VCaP (cell line): ENCODE data around the gene PAX5.

Source experiments
- H3K27ac ChIP-seq: fragments of 450-650 bp; 2 replicates; pipeline ENCODE4 v1.5.1; 2017
- TF ChIP-seq, protein P1 (sequence below): fragments of 450-650 bp; conservative IDR thresholded peaks from 2 replicates; pipeline ENCODE4 v1.5.1; 2017; ENCODE audit warnings: mild to moderate bottlenecking, moderate library complexity

PAX5 gene

DNA sequence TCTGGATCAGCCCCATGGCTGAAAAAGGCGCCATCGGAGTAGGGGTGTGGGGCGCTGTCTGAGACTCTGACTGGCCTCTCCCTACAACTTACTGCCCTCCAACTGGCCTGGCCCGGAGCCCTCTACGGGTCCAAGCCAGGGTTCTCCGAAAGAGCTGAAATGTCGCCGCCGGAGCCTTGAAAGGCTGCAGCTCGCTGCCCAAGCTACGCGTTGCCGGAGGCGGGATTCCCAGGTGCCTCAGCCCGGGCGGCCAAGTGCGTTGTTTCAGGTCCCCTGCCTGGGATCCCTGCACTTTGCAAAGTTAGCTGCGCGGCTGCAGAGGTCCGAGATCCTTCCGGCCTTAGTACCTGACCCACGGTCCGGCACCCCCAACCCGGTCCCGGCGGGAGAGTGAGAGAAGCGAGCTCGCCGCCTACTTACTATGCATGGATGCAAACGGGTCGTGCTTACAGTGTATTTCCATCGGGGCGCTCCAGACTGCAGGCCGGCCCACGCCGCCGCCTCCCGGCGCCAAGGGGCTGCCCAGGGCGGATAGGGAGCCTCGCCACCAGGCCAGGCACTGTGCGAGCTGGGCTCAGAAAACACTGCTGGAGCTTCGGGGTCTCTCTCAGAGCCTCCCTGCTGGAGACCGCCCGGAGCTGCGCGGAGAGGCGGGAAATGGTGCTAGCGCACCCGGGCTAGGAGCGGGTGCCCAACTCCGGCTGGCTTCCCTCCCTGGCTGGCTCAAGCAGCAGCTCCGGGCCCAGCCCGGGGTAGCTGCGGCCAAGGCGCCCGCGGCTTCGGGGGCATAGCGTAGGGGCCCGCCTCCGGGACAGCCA is 7.7 kb downstream of the PAX5 start:
- peak overlapping the region; percentile 76 for H3K27ac ChIP-seq
- TF ChIP-seq, protein P1, sequence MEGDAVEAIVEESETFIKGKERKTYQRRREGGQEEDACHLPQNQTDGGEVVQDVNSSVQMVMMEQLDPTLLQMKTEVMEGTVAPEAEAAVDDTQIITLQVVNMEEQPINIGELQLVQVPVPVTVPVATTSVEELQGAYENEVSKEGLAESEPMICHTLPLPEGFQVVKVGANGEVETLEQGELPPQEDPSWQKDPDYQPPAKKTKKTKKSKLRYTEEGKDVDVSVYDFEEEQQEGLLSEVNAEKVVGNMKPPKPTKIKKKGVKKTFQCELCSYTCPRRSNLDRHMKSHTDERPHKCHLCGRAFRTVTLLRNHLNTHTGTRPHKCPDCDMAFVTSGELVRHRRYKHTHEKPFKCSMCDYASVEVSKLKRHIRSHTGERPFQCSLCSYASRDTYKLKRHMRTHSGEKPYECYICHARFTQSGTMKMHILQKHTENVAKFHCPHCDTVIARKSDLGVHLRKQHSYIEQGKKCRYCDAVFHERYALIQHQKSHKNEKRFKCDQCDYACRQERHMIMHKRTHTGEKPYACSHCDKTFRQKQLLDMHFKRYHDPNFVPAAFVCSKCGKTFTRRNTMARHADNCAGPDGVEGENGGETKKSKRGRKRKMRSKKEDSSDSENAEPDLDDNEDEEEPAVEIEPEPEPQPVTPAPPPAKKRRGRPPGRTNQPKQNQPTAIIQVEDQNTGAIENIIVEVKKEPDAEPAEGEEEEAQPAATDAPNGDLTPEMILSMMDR: peak; percentile 33

DNA sequence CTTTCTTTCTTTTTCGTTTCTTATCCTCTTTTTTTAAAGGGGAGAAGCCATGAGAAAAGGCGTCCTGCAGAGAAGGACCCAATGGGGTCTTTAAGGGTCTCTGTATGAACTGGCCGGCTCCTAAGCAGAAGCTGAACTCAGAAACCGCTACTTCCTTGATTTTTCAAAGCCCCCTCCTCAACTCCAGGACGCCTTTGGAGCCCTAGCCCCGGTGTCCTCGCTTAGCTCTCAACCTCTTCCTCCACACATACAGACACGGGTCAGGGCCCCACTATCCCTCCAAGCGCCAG is 8.3 kb downstream of the PAX5 start:
- TF ChIP-seq, protein P1: no peak
- H3K27ac ChIP-seq: peak overlapping the region; percentile 76; the same call in 1 of the 2 replicates

DNA sequence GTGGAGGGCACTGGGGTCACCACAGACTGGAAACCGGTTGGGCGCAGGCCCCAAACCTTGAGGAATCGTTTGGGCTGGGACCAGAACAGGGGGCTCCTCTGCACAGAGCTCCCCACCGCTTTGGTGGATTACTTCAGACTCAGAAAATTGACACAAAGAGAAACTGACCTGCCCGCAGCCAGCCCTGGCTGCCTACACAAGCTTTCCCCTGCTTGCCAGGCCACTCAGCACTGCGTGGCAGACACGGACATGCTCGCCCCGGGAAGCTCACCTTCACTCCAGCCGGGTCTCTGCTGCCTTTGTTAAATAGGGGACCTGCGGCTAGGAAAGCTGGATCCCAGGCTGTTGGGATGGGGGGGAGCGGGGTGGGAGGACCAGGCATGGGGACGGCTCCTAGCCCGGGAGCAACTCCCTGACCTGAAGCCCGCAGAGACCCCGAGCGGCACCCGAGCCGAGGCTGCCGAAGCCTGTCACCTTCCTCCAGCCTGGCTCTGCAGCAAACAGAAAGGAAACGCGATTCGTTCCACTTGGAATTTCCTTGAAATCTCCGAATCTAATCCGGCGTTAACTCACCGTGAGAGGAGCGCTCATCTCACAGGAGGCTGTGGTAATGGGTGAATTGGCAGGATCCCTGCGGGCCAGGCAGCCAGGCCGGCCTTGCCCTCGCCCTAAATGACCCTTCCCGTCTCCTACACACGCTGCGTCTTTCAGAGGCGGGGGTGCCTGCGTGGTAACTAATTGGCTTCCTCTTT is 8.8 kb downstream of the PAX5 start:
- peak overlapping the region; percentile 76; the same call in 1 of the 2 replicates for H3K27ac ChIP-seq
- TF ChIP-seq, protein P1: no peak

DNA sequence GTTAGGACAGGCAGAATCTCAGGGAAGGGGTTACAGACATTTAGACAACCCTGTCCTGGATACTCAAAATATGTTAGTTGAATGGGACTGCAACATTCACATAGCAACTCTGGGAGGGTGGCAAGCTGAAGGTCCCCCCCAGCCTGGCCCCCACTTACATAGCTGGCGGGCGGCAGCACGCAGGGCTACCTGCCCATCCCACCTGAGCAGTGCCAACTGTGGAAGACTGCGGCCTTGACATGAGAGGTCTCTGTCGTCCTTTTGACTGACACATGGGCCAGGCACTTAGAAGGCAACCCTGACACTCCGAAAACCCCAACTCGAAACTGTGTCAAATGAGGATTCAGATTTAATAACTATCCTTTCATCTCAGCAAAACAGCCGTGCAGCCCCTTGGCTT is 16.5 kb downstream of the PAX5 start:
- no peak overlapping the region for H3K27ac ChIP-seq
- TF ChIP-seq, protein P1: no peak

DNA sequence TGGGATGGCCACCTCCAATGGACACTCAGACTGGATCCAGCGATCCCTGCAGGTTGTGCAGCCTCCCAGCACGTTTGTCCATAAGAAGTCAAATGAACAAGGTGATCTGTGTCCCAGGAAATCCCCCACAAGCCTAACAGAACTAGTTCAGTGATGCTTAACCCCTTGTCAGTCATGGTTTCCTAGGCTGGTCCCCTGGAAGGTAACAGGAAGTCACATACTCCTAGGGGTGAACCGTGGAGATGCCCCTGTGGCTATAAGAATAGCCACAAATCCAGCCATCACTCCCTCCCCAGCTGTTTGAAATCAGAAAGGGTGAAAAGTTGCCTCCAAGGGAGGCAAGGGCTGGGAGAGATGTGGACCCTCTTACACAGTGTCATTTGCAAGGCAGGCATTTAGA is 22.5 kb downstream of the PAX5 start:
- TF ChIP-seq, protein P1: no peak

DNA sequence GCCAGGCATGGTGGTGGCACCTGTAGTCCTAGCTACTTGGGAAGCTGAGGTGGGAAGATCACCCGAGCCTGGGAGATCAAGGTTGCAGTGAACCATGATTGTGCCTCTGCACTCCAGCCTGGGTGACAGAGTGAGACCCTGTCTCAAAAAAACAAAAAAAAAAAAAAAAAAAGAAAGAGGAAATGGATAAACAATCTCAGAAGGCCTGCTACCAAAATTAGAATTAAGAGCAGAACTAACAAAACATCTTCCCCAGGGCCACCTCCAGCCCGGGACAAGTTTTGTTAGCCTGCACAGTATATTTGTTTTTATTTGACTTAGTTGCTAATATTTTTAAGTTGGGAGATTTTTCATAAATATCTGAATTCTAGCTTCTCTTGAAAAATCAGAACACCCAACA is 23.1 kb downstream of the PAX5 start:
- TF ChIP-seq, protein P1: no peak
- H3K27ac ChIP-seq: no peak overlapping the region

More for the DNA sequence above, 22.5 kb downstream of the PAX5 start:
- no peak overlapping the region for H3K27ac ChIP-seq

DNA sequence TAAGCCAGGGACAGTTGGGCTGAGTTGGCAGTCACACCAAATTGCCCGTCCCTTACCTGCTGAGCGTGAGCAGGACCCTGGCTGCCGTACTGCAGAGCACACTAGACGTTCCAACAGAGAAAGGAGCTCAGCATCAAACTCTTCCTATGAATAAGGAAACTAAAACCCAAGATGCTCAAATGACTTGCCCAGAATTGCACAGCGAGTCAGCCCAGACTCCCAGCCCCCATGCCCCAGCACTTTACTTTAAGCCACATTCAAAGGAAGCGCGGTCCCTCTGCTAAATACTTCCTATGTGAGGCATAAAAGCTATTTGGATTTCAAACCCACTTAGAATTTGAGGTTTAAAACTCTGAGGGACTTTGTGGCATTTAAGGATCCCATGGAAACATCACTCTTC is 23.9 kb downstream of the PAX5 start:
- TF ChIP-seq, protein P1: no peak
- no peak overlapping the region for H3K27ac ChIP-seq
